ENCODE measurements around the gene MYO1B. TPM values are rescaled to one million over a fixed set of nuclear protein-coding genes. Genes with fewer than 3 reads are reported as not detected.

Gene MYO1B
- polyA plus RNA-seq, 1 donor from 2014 or later: 72.2 TPM

DNA sequence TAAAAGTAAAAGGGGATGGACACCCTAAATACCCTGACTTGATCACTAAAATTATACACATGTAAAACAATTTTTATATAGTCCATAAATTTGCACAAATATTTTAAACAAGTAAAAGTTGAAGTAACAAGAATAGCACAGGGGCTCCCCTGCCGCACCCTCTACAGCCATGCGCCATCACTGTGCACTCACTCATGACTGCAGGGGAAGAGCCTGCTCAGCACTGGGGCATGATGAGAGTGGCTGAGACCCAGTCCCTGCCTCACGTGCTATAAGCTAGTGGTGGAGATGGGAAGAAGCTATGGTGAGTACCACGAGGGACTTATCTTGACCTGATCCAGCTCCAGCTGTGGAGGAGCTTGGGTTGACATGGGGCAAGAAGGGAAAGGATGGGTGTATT is 46.9 kb upstream of the MYO1B start:
- Histone ChIP-seq H3K4me3 (ENCODE audit: low read length) (no peak overlapping the region), H3K27ac (ENCODE audit: low read length) (no peak overlapping the region), H3K79me2 (replicated peaks; ENCODE audit: insufficient read depth, low read length) (no peaks in the 10 kb centered on the region), H4K20me1 (ENCODE audit: insufficient read depth) (no peaks in the 10 kb centered on the region), H3K9me3 (ENCODE audit: low read length) (no peaks in the 10 kb centered on the region), H3K9me2 (ENCODE audit: insufficient read depth, low read length) (no peaks in the 10 kb centered on the region), H3F3A (ENCODE audit: insufficient read depth, low read length, poor library complexity, severe bottlenecking) (no peaks in the 10 kb centered on the region), H3K4me2 (ENCODE audit: low read length) (no peak overlapping the region), H2AFZ (ENCODE audit: low read depth, low read length) (no peak overlapping the region), H3K9ac (ENCODE audit: low read length) (no peak overlapping the region), H3K36me3 (ENCODE audit: insufficient read depth, low read length) (no peaks in the 10 kb centered on the region), H3K27me3 (ENCODE audit: insufficient read depth, low read depth, low read length) (no peaks in the 10 kb centered on the region)
- TF ChIP-seq SMC3 (conservative IDR thresholded peaks at IDR 0.05; ENCODE audit: poor library complexity): no peak
- TF ChIP-seq EZH2 (IDR thresholded peaks at IDR 0.05; ENCODE audit: borderline replicate concordance, insufficient read depth, low read length, poor library complexity, severe bottlenecking): no peak
- TF ChIP-seq RAD21 (conservative IDR thresholded peaks at IDR 0.05): no peak
- no peak for TF ChIP-seq EP300 (conservative IDR thresholded peaks at IDR 0.05; ENCODE audit: poor library complexity, severe bottlenecking)
- no peak for TF ChIP-seq POLR2AphosphoS5 (IDR thresholded peaks at IDR 0.05)
- TF ChIP-seq CTCF (IDR thresholded peaks at IDR 0.05; ENCODE audit: poor library complexity, severe bottlenecking): no peak
- TF ChIP-seq REST (IDR thresholded peaks at IDR 0.05; ENCODE audit: borderline replicate concordance): no peak
- TF ChIP-seq MXI1 (conservative IDR thresholded peaks at IDR 0.05; ENCODE audit: poor library complexity, severe bottlenecking): no peak
- no peak for TF ChIP-seq TAF1 (IDR thresholded peaks at IDR 0.05; ENCODE audit: low read depth)

DNA sequence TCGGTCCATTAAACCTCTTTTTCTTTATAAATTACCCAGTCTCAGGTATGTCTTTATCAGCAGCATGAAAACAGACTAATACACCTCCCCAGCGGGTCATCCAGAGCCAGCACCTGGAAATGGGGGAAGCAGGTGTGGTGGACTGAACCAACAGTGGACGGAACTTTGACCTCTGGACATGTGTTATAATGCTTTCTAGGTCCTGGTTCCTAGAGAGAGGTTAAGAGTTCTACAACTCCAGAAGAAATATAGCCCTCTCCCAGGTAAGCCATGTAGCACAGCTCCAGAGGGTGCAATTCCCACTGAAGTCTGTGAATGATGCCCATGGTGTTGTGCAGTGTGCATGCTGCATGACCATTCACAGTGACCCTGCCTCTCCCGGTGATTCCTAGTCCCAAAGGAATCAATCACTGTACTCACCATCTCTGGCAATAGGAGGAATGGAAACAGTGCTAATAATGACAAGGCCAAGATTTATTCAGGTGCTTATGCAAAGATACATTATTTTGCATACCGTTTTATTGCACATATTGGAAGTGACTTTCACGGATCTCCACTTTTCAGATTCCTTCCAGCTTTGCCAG is 45.2 kb upstream of the MYO1B start:
- no peak overlapping the region for H3K4me2 ChIP-seq (ENCODE audit: low read length)
- no peak overlapping the region for H3K9ac ChIP-seq (ENCODE audit: low read length)
- no peaks in the 10 kb centered on the region for H3F3A ChIP-seq (ENCODE audit: insufficient read depth, low read length, poor library complexity, severe bottlenecking)
- H3K36me3 ChIP-seq (ENCODE audit: insufficient read depth, low read length): no peaks in the 10 kb centered on the region
- no peaks in the 10 kb centered on the region for H4K20me1 ChIP-seq (ENCODE audit: insufficient read depth)
- H3K27ac ChIP-seq (ENCODE audit: low read length): no peak overlapping the region
- no peak overlapping the region for H2AFZ ChIP-seq (ENCODE audit: low read depth, low read length)
- H3K4me3 ChIP-seq (ENCODE audit: low read length): no peak overlapping the region
- H3K27me3 ChIP-seq (ENCODE audit: insufficient read depth, low read depth, low read length): no peaks in the 10 kb centered on the region
- no peaks in the 10 kb centered on the region for H3K9me2 ChIP-seq (ENCODE audit: insufficient read depth, low read length)
- TF ChIP-seq EZH2 (IDR thresholded peaks at IDR 0.05; ENCODE audit: borderline replicate concordance, insufficient read depth, low read length, poor library complexity, severe bottlenecking): no peak
- TF ChIP-seq RAD21 (conservative IDR thresholded peaks at IDR 0.05): no peak
- TF ChIP-seq SMC3 (conservative IDR thresholded peaks at IDR 0.05; ENCODE audit: poor library complexity): no peak
- no peaks in the 10 kb centered on the region for H3K9me3 ChIP-seq (ENCODE audit: low read length)
- no peaks in the 10 kb centered on the region for H3K79me2 ChIP-seq (replicated peaks; ENCODE audit: insufficient read depth, low read length)
